ENCODE data around the gene KCNJ16. TPM values are rescaled to one million over a fixed set of nuclear protein-coding genes. Genes with fewer than 3 reads are reported as not detected.

The KCNJ16 gene
- total RNA-seq, result under 1 TPM in 2 of 4 donors, not detected in 2; 0.57 to 0.67 TPM

DNA sequence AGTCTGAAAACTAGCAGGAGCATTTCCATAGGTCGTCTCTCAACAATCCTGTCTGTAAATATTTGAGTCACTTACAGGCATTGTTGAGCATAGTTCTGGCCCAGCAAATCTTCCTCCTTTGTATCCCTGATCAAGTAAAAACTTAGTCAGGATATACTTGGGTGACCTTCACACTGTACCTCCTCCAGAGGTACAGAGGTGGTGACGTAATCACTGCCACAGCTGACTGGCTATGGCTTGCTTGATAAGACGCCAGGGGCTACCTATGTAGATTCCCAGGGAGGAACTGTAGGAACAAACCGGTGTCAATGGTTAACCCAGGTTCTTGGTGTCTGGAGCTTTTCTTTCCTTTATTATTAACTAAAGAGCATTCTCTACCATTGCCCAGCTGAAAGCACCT, at the start of gene KCNJ16:
TSS of gene KCNJ16 (plus strand) at position 270 of the 400 bp plus-strand sequence. CDS start 56,863 bp downstream, outside the sequence.
- no peak for TF ChIP-seq POLR2A (IDR thresholded peaks at IDR 0.05)
- TF ChIP-seq, protein P1, sequence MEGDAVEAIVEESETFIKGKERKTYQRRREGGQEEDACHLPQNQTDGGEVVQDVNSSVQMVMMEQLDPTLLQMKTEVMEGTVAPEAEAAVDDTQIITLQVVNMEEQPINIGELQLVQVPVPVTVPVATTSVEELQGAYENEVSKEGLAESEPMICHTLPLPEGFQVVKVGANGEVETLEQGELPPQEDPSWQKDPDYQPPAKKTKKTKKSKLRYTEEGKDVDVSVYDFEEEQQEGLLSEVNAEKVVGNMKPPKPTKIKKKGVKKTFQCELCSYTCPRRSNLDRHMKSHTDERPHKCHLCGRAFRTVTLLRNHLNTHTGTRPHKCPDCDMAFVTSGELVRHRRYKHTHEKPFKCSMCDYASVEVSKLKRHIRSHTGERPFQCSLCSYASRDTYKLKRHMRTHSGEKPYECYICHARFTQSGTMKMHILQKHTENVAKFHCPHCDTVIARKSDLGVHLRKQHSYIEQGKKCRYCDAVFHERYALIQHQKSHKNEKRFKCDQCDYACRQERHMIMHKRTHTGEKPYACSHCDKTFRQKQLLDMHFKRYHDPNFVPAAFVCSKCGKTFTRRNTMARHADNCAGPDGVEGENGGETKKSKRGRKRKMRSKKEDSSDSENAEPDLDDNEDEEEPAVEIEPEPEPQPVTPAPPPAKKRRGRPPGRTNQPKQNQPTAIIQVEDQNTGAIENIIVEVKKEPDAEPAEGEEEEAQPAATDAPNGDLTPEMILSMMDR (IDR thresholded peaks at IDR 0.05), result no peak
- DNase-seq, result peak in 2 of 3 donors; percentile 55 to 75
- no peaks in the 10 kb centered on the region for H3K4me1 ChIP-seq
- H3K27me3 ChIP-seq, result no peaks in the 10 kb centered on the region
- H3K4me3 ChIP-seq, result no peak within 1 kb of the TSS
- no peaks in the 10 kb centered on the region for H3K9me3 ChIP-seq
- no peaks in the 10 kb centered on the region for H3K36me3 ChIP-seq
- H3K27ac ChIP-seq, result peak within 1 kb of the TSS in 1 of 4 donors; percentile 31

GRCh38 chr17:70028397-70028796, 46.6 kb upstream of the KCNJ16 start:
- DNase-seq, result no peak
- TF ChIP-seq, protein P1 (IDR thresholded peaks at IDR 0.05), result no peak

DNA sequence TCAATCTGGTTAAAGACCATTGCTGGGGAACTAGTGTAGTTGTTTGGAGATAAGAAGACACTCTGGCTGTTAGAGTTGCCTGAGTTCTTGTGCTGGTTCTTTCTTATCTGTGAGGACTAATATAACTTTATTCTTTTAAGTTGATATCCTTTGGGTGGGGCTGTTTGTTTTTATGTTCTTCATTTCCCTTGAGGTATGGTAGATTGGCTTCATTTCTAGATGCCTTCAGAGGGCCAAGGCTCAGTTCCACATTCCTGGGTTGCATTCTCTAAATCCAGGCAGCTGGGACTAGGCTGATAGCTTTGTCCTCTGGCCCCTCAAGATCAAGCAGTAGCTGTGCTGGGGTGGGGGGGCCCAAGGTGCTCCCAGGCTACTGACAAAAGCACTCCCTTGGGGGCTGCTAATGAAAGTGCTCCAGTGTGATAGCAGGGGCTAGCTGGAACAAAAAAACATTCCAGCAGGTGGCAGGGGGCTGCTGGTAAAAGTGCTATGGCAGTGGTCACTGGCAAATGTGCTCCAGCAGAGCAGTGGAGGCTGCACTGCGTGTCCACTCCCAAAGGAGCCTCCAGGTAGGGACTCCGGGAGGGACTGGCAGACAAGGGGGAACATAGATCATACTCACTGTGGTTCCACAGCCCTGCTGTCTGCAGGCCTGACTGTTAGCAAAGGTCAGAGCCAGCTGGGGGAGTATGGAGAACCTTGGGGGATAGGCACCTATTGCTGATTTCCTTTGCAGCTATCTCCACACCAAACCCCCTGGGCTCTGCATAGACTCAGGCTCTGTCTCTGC, 45.9 kb upstream of the KCNJ16 start:
- no peak for DNase-seq
- H3K27me3 ChIP-seq, result no peaks in the 10 kb centered on the region
- TF ChIP-seq, protein P1 (IDR thresholded peaks at IDR 0.05), result no peak
- TF ChIP-seq POLR2A (IDR thresholded peaks at IDR 0.05), result no peak
- no peaks in the 10 kb centered on the region for H3K36me3 ChIP-seq
- no peak overlapping the region for H3K4me3 ChIP-seq
- H3K4me1 ChIP-seq, result peaks cover 0 to 6% (median 0%) of the 10 kb centered on the region in 4 donors
- no peaks in the 10 kb centered on the region for H3K9me3 ChIP-seq
- H3K27ac ChIP-seq, result no peak overlapping the region

More at GRCh38 chr17:70028397-70028796, 46.6 kb upstream of the KCNJ16 start:
- Histone ChIP-seq H3K4me3 (no peak overlapping the region), H3K27ac (no peak overlapping the region), H3K9me3 (no peaks in the 10 kb centered on the region), H3K27me3 (no peaks in the 10 kb centered on the region), H3K4me1 (peaks cover 0 to 6% (median 0%) of the 10 kb centered on the region in 4 donors), H3K36me3 (no peaks in the 10 kb centered on the region)

- DNase-seq, result no peak
- no peak overlapping the region for H3K27ac ChIP-seq
- no peak for TF ChIP-seq POLR2A (IDR thresholded peaks at IDR 0.05)
- TF ChIP-seq, protein P1 (IDR thresholded peaks at IDR 0.05), result no peak
- no peak overlapping the region for H3K4me3 ChIP-seq
- H3K9me3 ChIP-seq, result no peaks in the 10 kb centered on the region
- H3K4me1 ChIP-seq, result peaks cover 0 to 6% (median 0%) of the 10 kb centered on the region in 4 donors
- H3K36me3 ChIP-seq, result no peaks in the 10 kb centered on the region
- no peaks in the 10 kb centered on the region for H3K27me3 ChIP-seq
Measured at GRCh38 chr17:70030371-70030770, 44.7 kb upstream of the KCNJ16 start.

GRCh38 chr17:70031341-70031740, 43.7 kb upstream of the KCNJ16 start:
- TF ChIP-seq, protein P1 (IDR thresholded peaks at IDR 0.05), result no peak
- no peak for TF ChIP-seq POLR2A (IDR thresholded peaks at IDR 0.05)
- Histone ChIP-seq H3K27ac (no peak overlapping the region), H3K9me3 (no peaks in the 10 kb centered on the region), H3K4me3 (no peak overlapping the region), H3K27me3 (no peaks in the 10 kb centered on the region), H3K4me1 (peaks cover 0 to 6% (median 0%) of the 10 kb centered on the region in 4 donors), H3K36me3 (no peaks in the 10 kb centered on the region)
- no peak for DNase-seq
